ENCODE results near the gene HEXIM2. TPM values are rescaled to one million over a fixed set of nuclear protein-coding genes. Genes with fewer than 3 reads are reported as not detected.

The HEXIM2 gene
- total RNA-seq, 1 experiment from 2014 or later: 5.1 TPM

DNA sequence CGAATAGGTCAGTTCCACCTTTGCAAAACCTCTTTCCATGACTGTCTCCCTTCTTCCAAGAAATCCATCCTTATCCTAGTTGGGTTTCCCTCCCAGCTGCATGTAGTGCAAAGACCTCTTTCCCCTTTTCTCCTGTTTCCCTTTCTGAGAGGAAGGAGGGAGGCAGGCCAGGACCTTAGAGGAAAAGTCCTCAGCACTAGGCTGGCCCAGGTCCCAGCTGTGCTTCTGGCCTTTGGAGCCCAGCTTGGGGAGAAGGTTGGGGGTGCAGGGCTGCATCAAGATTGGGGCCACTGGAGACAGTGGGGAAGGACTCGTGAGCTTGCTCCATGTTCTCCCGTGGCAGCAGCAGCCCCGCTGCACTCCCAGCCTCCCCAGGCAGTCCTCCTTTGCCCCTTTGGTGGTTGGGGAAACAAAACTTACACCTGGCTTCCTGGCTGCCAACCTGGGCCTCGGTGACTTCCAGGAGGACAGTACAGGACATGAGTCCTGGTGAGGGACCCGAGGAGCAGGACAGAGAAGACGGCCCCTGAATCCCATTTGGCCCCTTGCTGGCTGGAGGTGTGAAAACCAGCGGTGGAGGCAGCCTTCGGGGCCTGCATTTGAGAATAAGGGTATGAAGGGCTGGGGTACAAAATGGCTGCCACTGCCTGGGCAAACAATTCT is 481 bp downstream of the HEXIM2 start:
- Mint-ChIP-seq H3K9me3 (ENCODE audit: unreplicated experiment) (no peaks in the 10 kb centered on the region), H3K27ac (ENCODE audit: low read depth, unreplicated experiment) (peak overlapping the region; percentile 99), H3K36me3 (ENCODE audit: insufficient read depth, unreplicated experiment) (peaks cover 39% of the 10 kb centered on the region), H3K4me1 (ENCODE audit: insufficient read depth, unreplicated experiment) (peaks cover 18% of the 10 kb centered on the region), H3K27me3 (ENCODE audit: insufficient read depth, unreplicated experiment) (no peaks in the 10 kb centered on the region), H3K4me3 (ENCODE audit: unreplicated experiment) (peak overlapping the region; percentile 98)
- TF ChIP-seq, protein P1, sequence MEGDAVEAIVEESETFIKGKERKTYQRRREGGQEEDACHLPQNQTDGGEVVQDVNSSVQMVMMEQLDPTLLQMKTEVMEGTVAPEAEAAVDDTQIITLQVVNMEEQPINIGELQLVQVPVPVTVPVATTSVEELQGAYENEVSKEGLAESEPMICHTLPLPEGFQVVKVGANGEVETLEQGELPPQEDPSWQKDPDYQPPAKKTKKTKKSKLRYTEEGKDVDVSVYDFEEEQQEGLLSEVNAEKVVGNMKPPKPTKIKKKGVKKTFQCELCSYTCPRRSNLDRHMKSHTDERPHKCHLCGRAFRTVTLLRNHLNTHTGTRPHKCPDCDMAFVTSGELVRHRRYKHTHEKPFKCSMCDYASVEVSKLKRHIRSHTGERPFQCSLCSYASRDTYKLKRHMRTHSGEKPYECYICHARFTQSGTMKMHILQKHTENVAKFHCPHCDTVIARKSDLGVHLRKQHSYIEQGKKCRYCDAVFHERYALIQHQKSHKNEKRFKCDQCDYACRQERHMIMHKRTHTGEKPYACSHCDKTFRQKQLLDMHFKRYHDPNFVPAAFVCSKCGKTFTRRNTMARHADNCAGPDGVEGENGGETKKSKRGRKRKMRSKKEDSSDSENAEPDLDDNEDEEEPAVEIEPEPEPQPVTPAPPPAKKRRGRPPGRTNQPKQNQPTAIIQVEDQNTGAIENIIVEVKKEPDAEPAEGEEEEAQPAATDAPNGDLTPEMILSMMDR (IDR thresholded peaks at IDR 0.05; ENCODE audit: unreplicated experiment): no peak
- BruUV-seq (replicated peaks): no TSS peak
- ChIA-PET CTCF (interaction anchor here (2.5 to 7.0 kb wide), 4 partner anchors 10 to 36 kb away, joined by 10 to 83 read pairs (median 34); partner anchors contain the start of genes ACBD4 and HEXIM1), POLR2A (interaction anchor here (0.6 to 21.2 kb wide), 18 partner anchors 9 to 792 kb away, joined by 3 to 1083 read pairs (median 8); partner anchors contain the start of genes ACBD4, DCAKD, HEXIM1 and MAP3K14)
- intact Hi-C loops (cut with micrococcal nuclease): no loop called here
- no peak for DNase-seq (ENCODE audit: unreplicated experiment)

DNA sequence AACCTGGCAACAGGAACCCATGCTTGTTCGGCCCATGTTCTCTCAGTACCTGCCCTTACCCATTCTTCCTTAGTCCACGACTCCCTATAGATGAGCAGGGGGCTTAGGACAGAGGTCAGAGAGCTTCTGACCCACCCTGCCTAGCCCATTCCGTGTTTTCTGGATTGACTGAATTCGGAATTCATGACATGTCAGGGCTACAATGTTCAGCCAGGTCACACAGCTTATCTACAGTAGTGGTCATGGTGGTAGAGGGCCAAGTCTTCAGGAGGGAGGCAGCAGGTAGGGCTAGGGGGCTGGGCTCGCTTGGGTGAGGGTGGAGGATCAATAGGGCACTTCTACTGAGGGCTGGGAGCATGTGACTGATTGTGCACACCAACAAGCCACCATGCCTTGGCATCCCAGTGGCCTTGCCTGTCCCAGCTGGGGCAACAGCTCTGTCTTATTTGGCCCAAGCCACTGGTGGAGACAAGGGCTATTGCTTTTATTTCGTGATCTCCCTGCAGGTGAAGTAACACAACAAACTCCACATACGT is 3.1 kb downstream of the HEXIM2 start:
- intact Hi-C loops (cut with micrococcal nuclease): no loop called here
- H3K9me3 Mint-ChIP-seq (ENCODE audit: unreplicated experiment): no peaks in the 10 kb centered on the region
- no peak overlapping the region for H3K4me3 Mint-ChIP-seq (ENCODE audit: unreplicated experiment)
- no TSS peak for BruUV-seq (replicated peaks)
- no peaks in the 10 kb centered on the region for H3K27me3 Mint-ChIP-seq (ENCODE audit: insufficient read depth, unreplicated experiment)
- H3K27ac Mint-ChIP-seq (ENCODE audit: low read depth, unreplicated experiment): no peak overlapping the region
- ChIA-PET CTCF (interaction anchor here (0.6 to 7.0 kb wide), 2 partner anchors 14 to 28 kb away, joined by 3 to 83 read pairs; partner anchors contain the start of gene HEXIM1), POLR2A (interaction anchor here (0.7 to 21.2 kb wide), 3 partner anchors 7 to 27 kb away, joined by 4 to 1083 read pairs (median 300); partner anchors contain the start of gene HEXIM1)
- TF ChIP-seq, protein P1 (IDR thresholded peaks at IDR 0.05; ENCODE audit: unreplicated experiment): no peak
- peaks cover 11% of the 10 kb centered on the region for H3K4me1 Mint-ChIP-seq (ENCODE audit: insufficient read depth, unreplicated experiment)
- DNase-seq (ENCODE audit: unreplicated experiment): no peak
- peaks cover 21% of the 10 kb centered on the region for H3K36me3 Mint-ChIP-seq (ENCODE audit: insufficient read depth, unreplicated experiment)

DNA sequence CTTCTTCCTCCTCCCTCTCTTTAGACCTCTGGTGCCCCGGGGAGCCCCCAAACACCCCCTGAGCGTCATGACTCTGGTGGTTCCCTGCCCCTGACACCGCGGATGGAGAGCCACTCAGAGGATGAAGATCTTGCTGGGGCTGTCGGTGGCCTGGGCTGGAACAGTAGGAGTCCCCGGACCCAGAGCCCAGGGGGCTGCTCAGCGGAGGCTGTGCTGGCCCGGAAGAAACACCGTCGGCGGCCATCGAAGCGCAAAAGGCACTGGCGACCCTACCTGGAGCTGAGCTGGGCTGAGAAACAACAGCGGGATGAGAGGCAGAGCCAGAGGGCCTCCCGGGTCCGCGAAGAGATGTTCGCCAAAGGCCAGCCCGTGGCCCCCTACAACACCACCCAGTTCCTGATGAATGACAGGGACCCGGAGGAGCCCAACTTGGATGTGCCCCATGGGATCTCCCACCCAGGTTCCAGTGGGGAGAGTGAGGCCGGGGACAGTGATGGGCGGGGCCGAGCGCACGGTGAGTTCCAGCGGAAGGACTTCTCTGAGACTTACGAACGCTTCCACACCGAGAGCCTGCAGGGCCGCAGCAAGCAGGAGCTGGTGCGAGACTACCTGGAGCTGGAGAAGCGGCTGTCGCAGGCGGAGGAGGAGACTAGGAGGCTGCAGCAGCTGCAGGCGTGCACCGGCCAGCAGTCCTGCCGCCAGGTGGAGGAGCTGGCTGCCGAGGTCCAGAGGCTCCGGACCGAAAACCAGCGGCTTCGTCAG is 7.5 kb downstream of the HEXIM2 start:
- no peak for DNase-seq (ENCODE audit: unreplicated experiment)
- TF ChIP-seq, protein P1 (IDR thresholded peaks at IDR 0.05; ENCODE audit: unreplicated experiment): no peak
- Mint-ChIP-seq H3K4me1 (ENCODE audit: insufficient read depth, unreplicated experiment) (peaks cover 22% of the 10 kb centered on the region), H3K27ac (ENCODE audit: low read depth, unreplicated experiment) (peak overlapping the region; percentile 35), H3K36me3 (ENCODE audit: insufficient read depth, unreplicated experiment) (peaks cover 8% of the 10 kb centered on the region), H3K9me3 (ENCODE audit: unreplicated experiment) (no peaks in the 10 kb centered on the region), H3K4me3 (ENCODE audit: unreplicated experiment) (no peak overlapping the region), H3K27me3 (ENCODE audit: insufficient read depth, unreplicated experiment) (no peaks in the 10 kb centered on the region)
- no TSS peak for BruUV-seq (replicated peaks)
- CTCF ChIA-PET: interaction anchor here (0.7 to 6.5 kb wide), 4 partner anchors 18 to 103 kb away, joined by 3 to 108 read pairs (median 45); partner anchors contain the start of genes ACBD4 and HEXIM1
- intact Hi-C loops (cut with micrococcal nuclease): no loop called here
- POLR2A ChIA-PET: interaction anchor here (5.9 to 21.2 kb wide), 3 partner anchors 8 to 26 kb away, joined by 79 to 1083 read pairs (median 300); partner anchors contain the start of genes HEXIM1 and HEXIM2

Measured in MCF 10A (cell line).